ENCODE data around the gene CUL4A.

GRCh38 chr13:113203507-113204377 lies 5.7 kb upstream of the CUL4A start:
- TF ChIP-seq CTCF (IDR thresholded peaks at IDR 0.05), result no peak
- TF ChIP-seq EP300 (IDR thresholded peaks at IDR 0.05), result no peak
- no peak for TF ChIP-seq POLR2A (IDR thresholded peaks at IDR 0.05)
